ENCODE results near the gene CPNE2. TPM values are rescaled to one million over a fixed set of nuclear protein-coding genes. Genes with fewer than 3 reads are reported as not detected.
A peak's percentile ranks its signal among the peaks of the same experiment; 100 is the strongest.

CPNE2 gene
- total RNA-seq, 1 donor from 2014 or later = 64.5 TPM

DNA sequence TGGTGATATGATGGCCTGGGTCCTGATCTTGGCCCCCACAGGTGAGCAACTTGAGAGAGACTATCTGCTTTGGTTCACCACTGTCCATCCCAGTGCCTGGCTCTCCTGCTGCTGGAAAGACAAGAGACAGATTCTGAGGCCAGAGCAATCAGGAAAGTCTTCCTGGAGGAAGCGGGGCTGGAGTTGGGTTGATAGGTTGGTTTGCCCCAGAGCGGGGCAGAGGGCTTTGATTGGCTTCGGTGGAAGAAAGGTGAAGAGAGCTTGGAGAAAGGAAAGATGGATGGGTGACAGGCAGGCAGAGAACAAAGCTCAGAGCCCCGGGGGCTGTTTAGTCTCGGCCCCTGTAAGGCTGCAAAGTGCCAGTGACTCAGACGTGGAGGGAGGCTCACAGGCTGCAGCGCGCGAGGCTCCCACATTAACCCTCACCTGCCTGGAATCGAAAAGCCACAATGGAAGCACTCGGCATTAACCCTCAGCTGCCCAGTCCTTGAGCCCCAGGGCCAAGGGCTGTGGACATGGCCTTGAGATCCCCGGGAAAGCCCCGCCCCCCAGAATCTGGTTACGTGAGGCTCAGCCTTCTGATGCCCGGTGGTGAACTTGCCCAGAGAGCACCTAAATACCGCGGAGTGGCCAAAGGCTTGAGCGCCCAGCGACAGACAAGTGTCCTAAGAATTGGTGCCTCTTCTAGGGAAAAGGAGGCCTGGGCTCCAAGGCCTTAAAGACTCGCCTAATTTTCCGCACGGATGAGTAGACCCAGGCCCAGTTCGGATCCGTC lies 996 bp upstream of the CPNE2 start:
- peak; percentile 34 for ATAC-seq
- intact Hi-C loops (cut with DNase I) = no loop called here
- no peaks in the 10 kb centered on the region for H3K27me3 ChIP-seq
- no peaks in the 10 kb centered on the region for H3K9me3 ChIP-seq
- DNase-seq = peak; percentile 82
- no peaks in the 10 kb centered on the region for H3K36me3 ChIP-seq
- peak overlapping the region; percentile 81 for H3K4me3 ChIP-seq
- TF ChIP-seq, protein P1, sequence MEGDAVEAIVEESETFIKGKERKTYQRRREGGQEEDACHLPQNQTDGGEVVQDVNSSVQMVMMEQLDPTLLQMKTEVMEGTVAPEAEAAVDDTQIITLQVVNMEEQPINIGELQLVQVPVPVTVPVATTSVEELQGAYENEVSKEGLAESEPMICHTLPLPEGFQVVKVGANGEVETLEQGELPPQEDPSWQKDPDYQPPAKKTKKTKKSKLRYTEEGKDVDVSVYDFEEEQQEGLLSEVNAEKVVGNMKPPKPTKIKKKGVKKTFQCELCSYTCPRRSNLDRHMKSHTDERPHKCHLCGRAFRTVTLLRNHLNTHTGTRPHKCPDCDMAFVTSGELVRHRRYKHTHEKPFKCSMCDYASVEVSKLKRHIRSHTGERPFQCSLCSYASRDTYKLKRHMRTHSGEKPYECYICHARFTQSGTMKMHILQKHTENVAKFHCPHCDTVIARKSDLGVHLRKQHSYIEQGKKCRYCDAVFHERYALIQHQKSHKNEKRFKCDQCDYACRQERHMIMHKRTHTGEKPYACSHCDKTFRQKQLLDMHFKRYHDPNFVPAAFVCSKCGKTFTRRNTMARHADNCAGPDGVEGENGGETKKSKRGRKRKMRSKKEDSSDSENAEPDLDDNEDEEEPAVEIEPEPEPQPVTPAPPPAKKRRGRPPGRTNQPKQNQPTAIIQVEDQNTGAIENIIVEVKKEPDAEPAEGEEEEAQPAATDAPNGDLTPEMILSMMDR (IDR thresholded peaks at IDR 0.05) = no peak
- H3K4me1 ChIP-seq = peaks cover 31% of the 10 kb centered on the region
- peak overlapping the region; percentile 84 for H3K27ac ChIP-seq

DNA sequence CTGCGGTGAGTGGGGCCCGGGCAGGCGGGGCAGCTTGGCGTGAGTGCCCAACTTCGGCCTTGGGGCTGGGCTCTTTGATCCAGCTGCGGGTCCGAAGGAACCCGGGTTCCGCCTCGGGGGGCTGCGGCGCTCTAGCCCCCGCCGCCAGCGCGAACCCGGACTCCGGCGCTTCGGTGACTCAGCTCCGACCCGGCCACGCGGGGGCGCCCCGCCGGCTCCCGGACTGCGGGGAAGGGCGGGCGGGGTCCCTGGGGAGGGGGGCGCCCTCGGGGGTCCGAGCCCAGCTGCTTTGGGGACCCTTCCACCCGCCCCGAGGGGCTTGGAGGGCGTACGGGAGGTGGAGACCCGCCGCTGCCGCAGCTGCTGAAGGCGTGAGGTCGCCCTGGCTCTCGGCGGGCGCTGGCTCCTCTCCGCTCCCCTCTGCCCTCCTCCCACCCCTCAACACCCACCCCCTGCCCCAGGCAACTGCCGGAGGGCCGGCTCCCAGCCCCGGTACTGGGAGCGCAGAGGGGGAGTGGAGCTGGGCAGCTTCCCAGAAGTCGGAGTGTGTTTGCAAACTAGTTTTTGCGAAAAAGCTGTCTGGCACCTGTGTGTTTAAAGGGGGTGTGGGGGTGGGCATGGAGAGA lies 516 bp downstream of the CPNE2 start:
- intact Hi-C loops (cut with DNase I) = no loop called here
- TF ChIP-seq, protein P1 (IDR thresholded peaks at IDR 0.05) = peak; percentile 70
- ATAC-seq = peak; percentile 65
- Histone ChIP-seq H3K9me3 (no peaks in the 10 kb centered on the region), H3K27ac (peak overlapping the region; percentile 83), H3K36me3 (no peaks in the 10 kb centered on the region), H3K27me3 (no peaks in the 10 kb centered on the region), H3K4me1 (peaks cover 31% of the 10 kb centered on the region), H3K4me3 (peak overlapping the region; percentile 81)
- DNase-seq = peak; percentile 84

DNA sequence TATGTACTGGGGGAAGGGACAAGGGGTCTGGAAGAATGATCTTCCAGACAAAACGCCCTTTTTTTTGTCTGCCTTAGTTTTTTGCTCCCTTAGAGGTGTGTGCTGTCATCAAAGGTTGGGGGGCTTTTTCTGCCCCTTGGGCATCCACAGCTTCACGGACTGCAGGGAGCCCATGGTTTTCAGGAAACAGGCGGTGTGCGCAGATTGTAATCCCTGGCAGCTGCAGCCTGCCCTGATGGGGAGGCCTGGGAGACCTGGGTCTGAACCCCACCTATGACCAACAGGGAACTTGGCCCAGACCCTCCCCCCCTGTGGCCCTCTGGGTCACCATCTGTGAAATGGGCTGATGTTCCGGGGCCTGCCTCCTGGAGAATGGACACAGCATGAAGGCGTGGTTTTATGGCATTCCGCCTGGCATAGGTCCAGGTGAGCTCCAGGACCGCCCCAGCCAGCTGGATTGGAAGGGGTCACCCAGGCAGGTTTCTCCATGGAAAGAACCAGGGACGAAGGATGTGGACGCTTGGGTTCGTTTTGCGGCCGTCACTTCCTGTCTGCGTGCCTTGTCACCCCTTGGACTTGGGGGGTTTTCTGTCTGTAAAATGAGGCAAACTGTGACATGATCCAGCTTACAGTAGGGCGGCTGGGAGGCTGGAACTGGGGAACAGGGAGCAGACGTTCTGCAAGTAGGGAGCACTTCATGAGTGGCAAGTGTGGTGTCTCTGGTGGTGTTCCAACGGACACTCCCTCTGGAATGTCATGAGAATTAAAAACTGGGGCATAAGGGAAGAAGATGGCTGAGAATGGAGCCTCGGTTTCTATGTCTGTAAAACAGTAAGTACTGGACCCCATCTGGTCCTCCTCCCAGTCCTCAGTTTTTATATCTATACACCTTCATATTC lies 1.5 kb downstream of the CPNE2 start:
- DNase-seq (no peak), ATAC-seq (no peak)
- peaks cover 31% of the 10 kb centered on the region for H3K4me1 ChIP-seq
- peak overlapping the region; percentile 81 for H3K4me3 ChIP-seq
- peak overlapping the region; percentile 83 for H3K27ac ChIP-seq
- no peaks in the 10 kb centered on the region for H3K27me3 ChIP-seq
- intact Hi-C loops (cut with DNase I) = no loop called here
- no peaks in the 10 kb centered on the region for H3K9me3 ChIP-seq
- TF ChIP-seq, protein P1 (IDR thresholded peaks at IDR 0.05) = no peak
- H3K36me3 ChIP-seq = no peaks in the 10 kb centered on the region

DNA sequence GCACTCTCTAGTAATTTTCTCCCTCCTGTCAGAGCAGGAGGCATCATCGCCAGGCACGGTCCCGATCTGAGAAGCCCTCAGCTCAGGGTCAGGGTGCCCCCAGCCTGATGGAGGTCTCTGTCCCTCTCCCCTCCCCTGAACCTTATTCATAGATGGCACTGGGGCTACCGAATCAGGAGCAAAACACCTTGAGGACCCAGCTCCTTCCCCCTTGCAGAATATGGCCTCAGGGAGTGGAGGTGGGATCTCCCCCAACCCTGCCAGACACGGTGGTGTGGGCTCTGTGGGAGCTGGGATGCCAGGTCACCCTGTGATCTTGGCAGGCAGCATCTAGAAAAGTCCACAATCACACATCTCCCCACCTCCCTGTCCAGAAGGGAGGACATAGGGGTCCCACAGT lies 2.5 kb downstream of the CPNE2 start:
- DNase-seq (no peak), ATAC-seq (no peak)
- H3K27ac ChIP-seq = no peak overlapping the region
- peaks cover 36% of the 10 kb centered on the region for H3K4me1 ChIP-seq
- H3K27me3 ChIP-seq = no peaks in the 10 kb centered on the region
- H3K9me3 ChIP-seq = no peaks in the 10 kb centered on the region
- H3K4me3 ChIP-seq = no peak overlapping the region
- TF ChIP-seq, protein P1 (IDR thresholded peaks at IDR 0.05) = no peak
- H3K36me3 ChIP-seq = no peaks in the 10 kb centered on the region
- intact Hi-C loops (cut with DNase I) = no loop called here

DNA sequence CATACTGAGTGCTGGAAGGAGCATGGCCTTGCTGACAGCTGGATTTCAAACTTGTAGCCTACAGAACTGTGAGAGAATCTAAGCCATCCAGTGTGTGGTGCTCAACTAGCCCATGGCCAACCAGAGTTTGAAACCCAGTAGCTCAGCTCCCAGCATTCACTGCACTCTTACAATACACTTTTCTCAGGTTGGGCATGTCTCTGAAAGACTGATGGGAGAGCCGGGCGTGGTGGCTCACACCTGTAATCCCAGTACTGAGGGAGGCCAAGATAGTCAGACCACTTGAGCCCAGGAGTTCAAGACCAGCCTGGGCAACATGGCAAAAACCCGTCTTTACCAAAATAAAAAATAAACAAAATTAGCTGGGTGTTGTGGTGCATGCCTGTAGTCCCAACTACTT lies 3.8 kb downstream of the CPNE2 start:
- ATAC-seq (no peak), DNase-seq (no peak)
- no peak overlapping the region for H3K4me3 ChIP-seq
- H3K27me3 ChIP-seq = no peaks in the 10 kb centered on the region
- intact Hi-C loops (cut with DNase I) = no loop called here
- no peak overlapping the region for H3K27ac ChIP-seq
- TF ChIP-seq, protein P1 (IDR thresholded peaks at IDR 0.05) = no peak
- no peaks in the 10 kb centered on the region for H3K36me3 ChIP-seq
- H3K4me1 ChIP-seq = peaks cover 30% of the 10 kb centered on the region
- H3K9me3 ChIP-seq = no peaks in the 10 kb centered on the region
